Activated CD4-positive, alpha-beta memory T cell treated with anti-CD3 and anti-CD28 coated beads for 36 hours (primary cell): ENCODE results near the gene DBNDD2. TPM values are rescaled to one million over a fixed set of nuclear protein-coding genes. Genes with fewer than 3 reads are reported as not detected.

Experiments used
- CTCF ChIA-PET: fragments of 350-600 bp; sonication (Branson Sonifier 250); formaldehyde crosslinking; loops from one replicate; lab custom pipeline; 2021; ENCODE audit warnings: antibody characterized with exemption, inconsistent platforms; lab: Charles Lee
- POLR2A ChIA-PET: fragments of 350-600 bp; sonication (Branson Sonifier 250); formaldehyde crosslinking; loops from one replicate; lab custom pipeline; 2021; ENCODE audit warnings: antibody characterized with exemption; lab: Charles Lee
- DNase-seq: peaks from one replicate; pipeline ENCODE4 v3.0.0-alpha.2; 2020
- H3K27ac Mint-ChIP-seq: one replicate; pipeline ENCODE4 v1.8.0; 2021; ENCODE audit warnings: mixed read lengths
- H3K27me3 Mint-ChIP-seq: one replicate; pipeline ENCODE4 v1.8.0; 2021; ENCODE audit warnings: mixed read lengths
- H3K36me3 Mint-ChIP-seq: one replicate; pipeline ENCODE4 v1.8.0; 2021; ENCODE audit warnings: mixed read lengths
- H3K4me1 Mint-ChIP-seq: one replicate; pipeline ENCODE4 v1.8.0; 2021; ENCODE audit warnings: low read depth, mixed read lengths
- H3K4me3 Mint-ChIP-seq: one replicate; pipeline ENCODE4 v1.8.0; 2021; ENCODE audit warnings: mild to moderate bottlenecking, mixed read lengths
- H3K9me3 Mint-ChIP-seq: one replicate; pipeline ENCODE4 v1.8.0; 2021; ENCODE audit warnings: mixed read lengths
- intact Hi-C: fragments of 100-400 bp; cut with micrococcal nuclease; formaldehyde crosslinking; loops from one replicate; pipeline ENCODE4 v1.15.1; 2023
- total RNA-seq, 2 experiments: library from RNA; stranded (reverse); gene quantifications; one replicate each; pipeline ENCODE4 v1.2.3, GENCODE V29; 2021

DBNDD2 gene
- total RNA-seq, 2 experiments from 2014 or later, result 21.6 to 22.6 TPM

- DNase-seq, result no peak
- intact Hi-C loops, result no loop called here
- Mint-ChIP-seq H3K9me3 (no peaks in the 10 kb centered on the region), H3K4me1 (peaks cover 52% of the 10 kb centered on the region), H3K27me3 (no peaks in the 10 kb centered on the region), H3K36me3 (peaks cover 17% of the 10 kb centered on the region), H3K27ac (no peak overlapping the region), H3K4me3 (no peak overlapping the region)
- POLR2A ChIA-PET, result no interaction called here
- CTCF ChIA-PET, result interaction anchor here (0.6 to 21.4 kb wide), 2 partner anchors 69 to 143 kb away, joined by 3 to 503 read pairs; no protein-coding TSS in a partner anchor
Observed at GRCh38 chr20:45367126-45367525, 41.0 kb upstream of the DBNDD2 start.

DNA sequence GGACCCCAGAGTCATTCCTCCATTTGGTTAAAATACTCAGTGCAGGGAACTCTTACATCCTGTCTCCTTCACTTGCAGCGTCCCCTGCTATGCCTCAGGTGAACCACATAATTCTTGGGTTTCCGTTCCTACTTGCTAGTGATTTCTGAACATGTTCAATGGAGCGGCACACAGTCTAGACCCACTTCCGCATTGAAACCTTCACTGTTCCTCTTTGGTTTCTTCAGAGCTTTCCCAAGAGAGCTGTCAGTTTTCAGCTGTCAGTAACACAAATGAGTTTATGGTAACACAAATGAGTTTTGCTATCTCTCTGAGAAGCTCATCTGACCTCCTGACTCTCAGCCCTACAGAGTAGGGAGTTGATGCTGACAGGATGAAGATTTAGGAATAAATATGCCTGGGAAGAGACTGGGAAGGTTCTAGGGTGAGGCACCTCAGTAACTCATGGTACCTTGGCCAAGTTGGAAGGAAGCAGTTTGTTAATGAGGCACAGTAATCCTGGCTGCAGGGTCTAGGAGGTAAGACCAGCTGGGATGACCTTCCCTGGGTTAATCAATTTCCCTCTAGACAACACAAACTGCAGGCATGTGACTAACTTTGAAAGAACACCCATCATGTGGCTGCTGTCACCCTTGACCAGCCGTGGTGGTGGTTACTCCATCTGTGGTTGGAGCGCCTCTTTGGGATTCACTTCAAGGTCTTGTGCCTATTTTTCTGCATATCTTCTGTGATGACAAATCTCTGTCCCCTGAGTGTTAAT is 39.7 kb upstream of the DBNDD2 start:
- POLR2A ChIA-PET, result interaction anchor here (1.2 to 1.3 kb wide), 2 partner anchors 11 to 47 kb away, joined by 3 to 4 read pairs; partner anchors contain the start of gene PIGT
- intact Hi-C loops, result no loop called here
- no peaks in the 10 kb centered on the region for H3K9me3 Mint-ChIP-seq
- peaks cover 59% of the 10 kb centered on the region for H3K4me1 Mint-ChIP-seq
- H3K27me3 Mint-ChIP-seq, result no peaks in the 10 kb centered on the region
- CTCF ChIA-PET, result interaction anchor here (0.6 to 21.4 kb wide), 10 partner anchors 18 to 646 kb away, joined by 3 to 503 read pairs (median 7); partner anchors contain the start of gene PIGT
- peaks cover 17% of the 10 kb centered on the region for H3K36me3 Mint-ChIP-seq
- peak; percentile 66 for DNase-seq
- H3K4me3 Mint-ChIP-seq, result no peak overlapping the region
- H3K27ac Mint-ChIP-seq, result peak overlapping the region; percentile 44

GRCh38 chr20:45370571-45371160 is 37.4 kb upstream of the DBNDD2 start:
- no peaks in the 10 kb centered on the region for H3K27me3 Mint-ChIP-seq
- no peaks in the 10 kb centered on the region for H3K9me3 Mint-ChIP-seq
- peaks cover 44% of the 10 kb centered on the region for H3K4me1 Mint-ChIP-seq
- ChIA-PET POLR2A (interaction anchor here (1.2 kb wide), 1 partner anchor 8 kb away, joined by 3 read pairs; the partner anchor contains the start of gene SYS1), CTCF (interaction anchor here (0.8 to 21.4 kb wide), 7 partner anchors 9 to 400 kb away, joined by 3 to 503 read pairs (median 4); partner anchors contain the start of gene SYS1)
- H3K27ac Mint-ChIP-seq, result no peak overlapping the region
- peaks cover 14% of the 10 kb centered on the region for H3K36me3 Mint-ChIP-seq
- intact Hi-C loops, result no loop called here
- no peak for DNase-seq
- H3K4me3 Mint-ChIP-seq, result no peak overlapping the region

DNA sequence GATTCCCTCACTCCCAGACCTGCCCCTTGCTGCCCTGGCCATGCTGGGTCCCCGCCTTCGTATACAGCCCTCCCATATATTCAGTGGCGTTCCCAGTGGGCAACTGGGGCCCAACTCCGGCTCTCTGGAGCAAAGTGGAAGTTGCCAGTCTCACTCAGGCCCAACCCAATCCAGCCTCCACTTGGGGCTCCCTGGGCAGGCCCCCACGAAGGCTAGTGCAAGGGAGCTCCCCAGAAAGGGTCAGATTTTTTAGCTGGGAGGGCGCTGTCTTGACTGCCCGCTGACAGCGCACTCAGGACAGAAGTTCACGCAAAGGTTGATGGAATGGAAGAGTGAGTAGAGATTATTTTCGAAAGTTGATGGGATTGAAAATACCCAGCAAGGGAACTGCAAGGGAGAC is 35.8 kb upstream of the DBNDD2 start:
- peaks cover 5% of the 10 kb centered on the region for H3K36me3 Mint-ChIP-seq
- ChIA-PET POLR2A (interaction anchor here (1.2 to 2.1 kb wide), 2 partner anchors 9 kb away, joined by 3 to 19 read pairs; partner anchors contain the start of gene SYS1), CTCF (interaction anchor here (1.0 to 21.4 kb wide), 11 partner anchors 11 to 399 kb away, joined by 3 to 503 read pairs (median 18); partner anchors contain the start of genes PIGT and SYS1)
- peaks cover 33% of the 10 kb centered on the region for H3K4me1 Mint-ChIP-seq
- intact Hi-C loops, result no loop called here
- no peaks in the 10 kb centered on the region for H3K27me3 Mint-ChIP-seq
- DNase-seq, result no peak
- H3K27ac Mint-ChIP-seq, result no peak overlapping the region
- H3K9me3 Mint-ChIP-seq, result no peaks in the 10 kb centered on the region
- H3K4me3 Mint-ChIP-seq, result no peak overlapping the region

DNA sequence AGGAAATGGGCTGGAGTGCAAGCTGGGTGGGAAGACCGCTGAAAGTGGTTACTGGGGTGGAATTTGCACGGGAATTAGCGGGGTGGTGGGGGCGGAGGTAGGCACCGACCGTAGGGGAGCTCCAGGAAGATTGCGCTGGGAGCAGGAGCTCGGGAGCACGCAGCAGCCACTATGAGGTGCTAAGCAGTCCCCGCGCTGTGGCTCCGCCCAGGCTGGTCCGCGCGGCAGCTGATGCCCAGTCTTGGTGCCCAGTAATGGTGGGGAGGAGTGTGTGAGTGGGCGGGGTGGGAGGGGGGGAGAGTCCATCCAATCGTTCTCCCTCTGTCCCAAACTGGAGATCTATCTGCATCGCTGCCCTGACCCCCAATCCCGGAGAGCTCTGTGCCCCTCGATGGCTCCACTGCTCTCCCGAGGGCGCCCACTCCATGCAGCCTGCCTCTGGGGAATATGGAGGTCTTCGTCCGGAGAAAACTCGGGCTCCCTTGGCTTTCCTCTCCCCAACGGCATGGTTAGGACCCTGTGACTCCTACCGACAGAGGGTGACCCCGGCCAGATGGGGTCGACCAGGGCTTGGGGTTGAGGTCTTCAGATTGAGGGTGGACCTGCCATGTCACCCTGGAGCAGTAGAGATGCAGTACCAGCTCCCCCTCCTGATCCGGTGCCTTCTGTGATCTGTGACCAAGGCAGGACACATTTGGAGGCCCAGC is 35.3 kb upstream of the DBNDD2 start:
- ChIA-PET POLR2A (interaction anchor here (1.1 to 2.5 kb wide), 6 partner anchors 10 to 65 kb away, joined by 4 to 19 read pairs (median 9); partner anchors contain the start of genes PIGT and SYS1), CTCF (interaction anchor here (0.8 to 21.4 kb wide), 25 partner anchors 12 to 398 kb away, joined by 3 to 503 read pairs (median 14); partner anchors contain the start of genes PIGT and SYS1)
- no peak for DNase-seq
- H3K27me3 Mint-ChIP-seq, result no peaks in the 10 kb centered on the region
- H3K4me3 Mint-ChIP-seq, result peak overlapping the region; percentile 79
- H3K4me1 Mint-ChIP-seq, result peaks cover 28% of the 10 kb centered on the region
- peak overlapping the region; percentile 87 for H3K27ac Mint-ChIP-seq
- H3K36me3 Mint-ChIP-seq, result peaks cover 4% of the 10 kb centered on the region
- H3K9me3 Mint-ChIP-seq, result no peaks in the 10 kb centered on the region
- intact Hi-C loops, result loop anchor here (1.0 kb wide), 1 partner anchor 9 kb away; the partner anchor contains the start of gene SYS1

DNA sequence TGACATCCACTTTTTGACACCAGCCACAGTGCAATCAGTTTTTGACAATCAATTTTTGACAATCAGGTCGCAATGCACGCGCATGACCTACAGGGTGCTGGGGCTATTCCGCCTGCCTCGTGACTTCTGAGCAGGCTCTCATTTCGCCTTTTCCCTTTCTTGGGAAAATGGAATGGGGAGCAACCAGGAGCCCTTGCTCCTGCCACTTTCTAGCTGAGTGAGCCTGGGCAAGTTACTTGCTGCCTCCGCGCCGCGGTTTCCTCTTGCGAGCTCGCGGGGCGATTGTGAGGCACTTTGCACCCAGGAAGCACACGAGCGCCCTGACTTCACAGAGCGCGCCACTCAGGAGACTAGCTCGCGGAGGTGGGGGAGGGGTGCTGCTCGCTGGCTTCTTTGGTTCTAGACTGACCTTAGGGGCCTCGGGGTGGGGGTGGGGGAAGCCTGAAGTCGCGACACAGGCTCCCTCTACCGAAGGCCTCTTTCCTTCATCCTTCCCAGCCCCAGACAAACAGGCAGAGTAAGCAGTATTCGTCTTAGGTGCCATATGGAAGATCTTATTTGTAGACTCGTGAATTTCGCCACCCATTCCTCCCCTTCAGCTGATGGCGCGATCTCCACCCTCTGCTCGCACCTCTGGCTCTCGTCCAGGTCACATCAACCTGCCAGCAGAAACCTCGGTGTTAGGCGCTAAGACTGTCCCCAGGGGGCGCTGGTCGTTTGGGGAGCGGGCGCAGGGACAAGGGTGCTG is 34.6 kb upstream of the DBNDD2 start:
- H3K4me3 Mint-ChIP-seq, result peak overlapping the region; percentile 79
- POLR2A ChIA-PET, result interaction anchor here (0.5 to 2.5 kb wide), 10 partner anchors 10 to 392 kb away, joined by 3 to 19 read pairs (median 6); partner anchors contain the start of genes PIGT and SYS1
- no peaks in the 10 kb centered on the region for H3K9me3 Mint-ChIP-seq
- peak overlapping the region; percentile 87 for H3K27ac Mint-ChIP-seq
- no peaks in the 10 kb centered on the region for H3K27me3 Mint-ChIP-seq
- intact Hi-C loops, result loop anchor here (1.0 kb wide), 2 partner anchors 10 to 64 kb away; partner anchors contain the start of gene SYS1
- no peaks in the 10 kb centered on the region for H3K36me3 Mint-ChIP-seq
- CTCF ChIA-PET, result interaction anchor here (0.6 to 21.4 kb wide), 41 partner anchors 12 to 610 kb away, joined by 3 to 503 read pairs (median 7); partner anchors contain the start of genes PIGT, SYS1 and WFDC10A
- peak; percentile 94 for DNase-seq
- peaks cover 25% of the 10 kb centered on the region for H3K4me1 Mint-ChIP-seq

GRCh38 chr20:45374101-45374467 is 34.0 kb upstream of the DBNDD2 start:
- H3K4me3 Mint-ChIP-seq, result no peak overlapping the region
- H3K27me3 Mint-ChIP-seq, result no peaks in the 10 kb centered on the region
- intact Hi-C loops, result loop anchor here (1.0 kb wide), 1 partner anchor 63 kb away; no protein-coding TSS in a partner anchor
- no peak for DNase-seq
- ChIA-PET CTCF (interaction anchor here (0.6 to 21.4 kb wide), 36 partner anchors 12 to 609 kb away, joined by 3 to 503 read pairs (median 8); partner anchors contain the start of genes PIGT, SYS1 and WFDC10A), POLR2A (interaction anchor here (0.8 to 2.5 kb wide), 9 partner anchors 11 to 63 kb away, joined by 3 to 19 read pairs (median 6); partner anchors contain the start of genes PIGT and SYS1)
- no peak overlapping the region for H3K27ac Mint-ChIP-seq
- peaks cover 20% of the 10 kb centered on the region for H3K4me1 Mint-ChIP-seq
- no peaks in the 10 kb centered on the region for H3K9me3 Mint-ChIP-seq
- H3K36me3 Mint-ChIP-seq, result no peaks in the 10 kb centered on the region

DNA sequence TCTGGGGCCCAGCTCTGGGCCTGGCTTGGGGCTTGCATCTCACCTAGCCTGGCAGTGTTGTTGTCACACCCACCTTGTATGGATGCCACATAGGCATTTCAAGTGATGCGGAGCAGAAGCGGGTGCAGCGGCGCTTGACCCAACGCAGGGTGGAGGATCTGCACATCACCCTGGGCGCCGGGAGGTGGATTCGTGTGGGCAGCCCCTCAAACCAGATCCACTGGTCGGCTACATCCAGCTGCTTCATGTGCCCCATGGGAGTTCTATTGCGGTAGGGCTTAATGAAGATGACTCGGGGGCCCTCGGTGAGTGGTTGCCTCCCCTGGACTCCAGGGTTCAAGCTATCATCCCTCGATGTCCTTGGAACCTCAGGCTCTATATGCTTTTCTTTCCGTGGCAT is 33.1 kb upstream of the DBNDD2 start:
- no peak overlapping the region for H3K27ac Mint-ChIP-seq

DNA sequence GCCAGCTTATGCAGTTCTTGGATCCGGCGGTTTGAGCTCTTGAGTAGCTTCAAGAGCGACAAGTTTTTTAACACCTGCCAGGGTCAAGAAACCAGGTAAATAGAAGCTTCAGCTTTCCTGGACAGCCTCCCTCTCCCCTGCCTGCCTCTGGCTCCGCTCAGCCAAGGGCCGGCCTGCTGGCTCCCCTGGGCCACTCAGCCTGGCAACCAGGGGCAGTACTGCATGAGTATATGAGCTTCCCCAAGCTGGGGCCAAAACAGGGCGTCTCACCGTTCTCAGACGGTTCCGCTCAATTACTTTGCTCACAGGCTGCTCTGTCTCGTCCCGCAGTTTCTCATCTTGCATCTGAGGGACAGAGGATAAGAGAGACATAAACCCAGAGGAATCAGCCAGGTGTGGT is 30.8 kb upstream of the DBNDD2 start:
- Mint-ChIP-seq H3K9me3 (no peaks in the 10 kb centered on the region), H3K27me3 (no peaks in the 10 kb centered on the region), H3K4me1 (peaks cover 16% of the 10 kb centered on the region), H3K36me3 (no peaks in the 10 kb centered on the region), H3K27ac (no peak overlapping the region), H3K4me3 (no peak overlapping the region)
- CTCF ChIA-PET, result interaction anchor here (0.8 to 21.4 kb wide), 5 partner anchors 16 to 394 kb away, joined by 3 to 503 read pairs (median 41); partner anchors contain the start of gene SYS1
- intact Hi-C loops, result no loop called here
- POLR2A ChIA-PET, result no interaction called here
- no peak for DNase-seq

More for the DNA sequence above, 33.1 kb upstream of the DBNDD2 start:
- Mint-ChIP-seq H3K36me3 (no peaks in the 10 kb centered on the region), H3K27me3 (no peaks in the 10 kb centered on the region), H3K4me3 (no peak overlapping the region), H3K9me3 (no peaks in the 10 kb centered on the region), H3K4me1 (peaks cover 20% of the 10 kb centered on the region)
- ChIA-PET POLR2A (interaction anchor here (1.5 to 2.5 kb wide), 2 partner anchors 13 to 62 kb away, joined by 3 to 15 read pairs; no protein-coding TSS in a partner anchor), CTCF (interaction anchor here (1.0 to 21.4 kb wide), 11 partner anchors 11 to 396 kb away, joined by 3 to 503 read pairs (median 15); partner anchors contain the start of genes PIGT and SYS1)
- intact Hi-C loops, result loop anchor here (1.0 kb wide), 1 partner anchor 62 kb away; no protein-coding TSS in a partner anchor
- DNase-seq, result no peak

DNA sequence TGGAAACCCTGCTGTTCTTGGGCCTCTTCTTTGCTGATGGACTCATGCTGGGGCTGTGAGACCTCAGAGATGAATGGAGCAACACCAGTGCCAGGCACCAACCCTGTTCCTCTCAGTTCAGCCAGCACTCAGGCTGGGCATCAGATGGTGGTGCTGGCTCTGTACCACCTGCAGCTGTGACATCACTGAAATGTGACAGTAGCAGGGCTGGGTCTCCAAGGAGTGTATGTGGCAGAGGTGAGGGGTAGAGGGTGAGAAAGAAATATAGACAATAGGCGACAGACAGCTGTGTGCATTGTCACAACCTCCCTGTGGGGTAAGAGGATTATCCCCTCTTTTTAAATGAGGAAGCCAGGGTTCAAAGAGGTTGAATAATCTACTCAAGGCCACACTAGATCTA is 29.9 kb upstream of the DBNDD2 start, which contains the start of gene TP53TG5:
Gene TP53TG5, minus strand, starts transcription at position 135 of the 400 bp plus-strand sequence. Its CDS starts 89 bp downstream, at position 46.
- Mint-ChIP-seq H3K9me3 (no peaks in the 10 kb centered on the region), H3K36me3 (no peaks in the 10 kb centered on the region), H3K27me3 (no peaks in the 10 kb centered on the region), H3K4me3 (no peak within 1 kb of the TSS), H3K4me1 (peaks cover 10% of the 10 kb centered on the region), H3K27ac (no peak within 1 kb of the TSS)
- intact Hi-C loops, result no loop called here
- ChIA-PET CTCF (interaction anchor here (8.0 to 21.4 kb wide), 2 partner anchors 17 to 58 kb away, joined by 175 to 503 read pairs; partner anchors contain the start of gene SYS1), POLR2A (no interaction called here)
- no peak for DNase-seq
